Upper lobe of right lung (tissue), 1 donor: ENCODE data around the gene ZFP91. TPM values are rescaled to one million over a fixed set of nuclear protein-coding genes. Genes with fewer than 3 reads are reported as not detected.
A peak's percentile ranks its signal among the peaks of the same experiment; 100 is the strongest.

Experiments
- ATAC-seq: fragments of 200-7000 bp; cut with Tn5 transposase; one replicate; pipeline ENCODE4 v1.9.1; 2020; ENCODE audit warnings: mild to moderate bottlenecking, moderate library complexity
- DNase-seq: peaks from one replicate; pipeline ENCODE4 v3.0.0-alpha.2; 2020
- H3K27ac ChIP-seq: fragments of 200-600 bp; one replicate; pipeline ENCODE4 v1.8.0; 2022
- H3K27me3 ChIP-seq: fragments of 200-600 bp; one replicate; pipeline ENCODE4 v1.8.0; 2022; ENCODE audit warnings: mild to moderate bottlenecking
- H3K36me3 ChIP-seq: fragments of 200-600 bp; one replicate; pipeline ENCODE4 v1.8.0; 2022
- H3K4me1 ChIP-seq: fragments of 200-600 bp; one replicate; pipeline ENCODE4 v1.8.0; 2022
- H3K4me3 ChIP-seq: fragments of 200-600 bp; one replicate; pipeline ENCODE4 v1.8.0; 2022; ENCODE audit warnings: mild to moderate bottlenecking
- H3K9me3 ChIP-seq: fragments of 200-600 bp; one replicate; pipeline ENCODE4 v1.8.0; 2022
- CTCF ChIP-seq: fragments of 200-600 bp; IDR thresholded peaks from one replicate; pipeline ENCODE4 v1.8.0; 2022; ENCODE audit warnings: antibody characterized with exemption
- intact Hi-C: fragments of 100-400 bp; cut with DNase I; formaldehyde crosslinking; loops from one replicate; pipeline ENCODE4 v1.11.0; 2022
- total RNA-seq: library from RNA; stranded (reverse); fragmentation: NEBNext Ultra II Directional; extraction: Animal tissue kit (Norgen Biotek cat#: 25700); gene quantifications from one replicate; pipeline ENCODE4 v1.2.1, GENCODE V29; 2021
- donor health status: DM: no; HTN: yes; CAD: no; lungs with severe emphysema.

The ZFP91 gene
- total RNA-seq, 1 donor from 2014 or later: 48.3 TPM

DNA sequence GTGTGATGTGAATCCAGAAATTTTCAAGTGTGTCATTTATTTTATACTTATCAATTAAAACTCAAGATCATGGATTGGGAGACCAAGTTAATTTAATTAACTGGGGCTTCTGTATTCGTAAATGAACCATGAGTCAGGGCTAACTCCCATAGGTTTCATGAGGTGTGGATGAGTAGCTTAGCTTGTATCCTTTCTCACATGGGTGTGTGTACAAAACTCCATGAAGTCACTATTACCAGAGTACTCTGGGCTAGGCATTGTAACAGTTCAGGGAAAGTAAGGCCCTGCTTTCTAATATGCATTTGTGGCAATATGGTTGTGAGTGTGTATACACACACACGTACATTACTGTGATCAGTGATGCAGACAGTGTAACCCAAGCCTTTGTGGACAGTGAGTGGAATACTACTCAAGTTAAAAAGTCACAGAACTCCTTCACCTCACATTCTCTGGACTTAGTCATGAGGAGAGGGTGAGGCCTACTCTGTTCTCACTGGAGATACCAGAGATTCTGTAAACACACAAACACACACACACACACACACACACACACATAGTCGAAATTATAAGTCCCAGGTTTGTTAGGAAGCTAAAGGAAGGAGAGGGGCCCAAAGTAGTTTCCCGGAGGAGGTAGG lies 47.1 kb downstream of the ZFP91 start:
- no peak overlapping the region for H3K4me3 ChIP-seq

DNA sequence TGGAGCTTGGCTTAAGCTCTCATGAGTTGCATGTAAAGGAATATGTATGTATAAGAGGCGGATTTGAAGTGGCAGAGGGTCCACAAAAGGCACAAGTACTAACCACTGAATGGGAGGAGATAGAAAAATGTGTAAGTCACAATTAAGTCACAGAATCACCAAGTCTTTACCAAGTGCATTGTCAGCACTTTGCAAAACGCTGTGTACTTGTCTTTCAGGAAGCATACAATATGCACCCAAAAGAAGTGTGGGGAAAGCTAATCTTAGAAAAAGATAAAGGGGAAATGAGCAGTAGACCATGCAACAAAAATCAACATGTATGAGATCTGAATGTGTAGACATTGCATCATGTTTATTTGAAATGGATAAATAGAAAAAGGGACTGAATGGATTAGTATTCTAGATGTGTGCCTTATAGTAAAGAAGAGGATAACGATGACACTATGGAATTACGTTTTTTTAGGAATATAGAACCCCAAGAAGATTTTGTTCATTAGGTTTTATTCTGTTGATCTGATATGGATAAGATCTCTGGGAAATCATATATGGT lies 48.1 kb downstream of the ZFP91 start:
- no peak for ATAC-seq
- intact Hi-C loops: no loop called here
- no peaks in the 10 kb centered on the region for H3K4me1 ChIP-seq
- no peaks in the 10 kb centered on the region for H3K27me3 ChIP-seq
- TF ChIP-seq CTCF: no peak
- peaks cover 31% of the 10 kb centered on the region for H3K36me3 ChIP-seq
- no peak overlapping the region for H3K4me3 ChIP-seq
- DNase-seq: no peak
- H3K27ac ChIP-seq: no peak overlapping the region
- H3K9me3 ChIP-seq: no peaks in the 10 kb centered on the region

More for the DNA sequence above, 47.1 kb downstream of the ZFP91 start:
- TF ChIP-seq CTCF: no peak
- intact Hi-C loops: no loop called here
- DNase-seq (no peak), ATAC-seq (no peak)
- H3K9me3 ChIP-seq: no peaks in the 10 kb centered on the region
- no peaks in the 10 kb centered on the region for H3K4me1 ChIP-seq
- peaks cover 41% of the 10 kb centered on the region for H3K36me3 ChIP-seq
- H3K27me3 ChIP-seq: no peaks in the 10 kb centered on the region
- H3K27ac ChIP-seq: no peak overlapping the region

GRCh38 chr11:58628446-58628845 lies 49.6 kb downstream of the ZFP91 start:
- no peak overlapping the region for H3K27ac ChIP-seq
- H3K4me3 ChIP-seq: no peak overlapping the region
- peaks cover 18% of the 10 kb centered on the region for H3K36me3 ChIP-seq
- no peak for DNase-seq
- intact Hi-C loops: no loop called here
- TF ChIP-seq CTCF: no peak
- no peak for ATAC-seq
- H3K4me1 ChIP-seq: no peaks in the 10 kb centered on the region
- no peaks in the 10 kb centered on the region for H3K9me3 ChIP-seq
- H3K27me3 ChIP-seq: no peaks in the 10 kb centered on the region

DNA sequence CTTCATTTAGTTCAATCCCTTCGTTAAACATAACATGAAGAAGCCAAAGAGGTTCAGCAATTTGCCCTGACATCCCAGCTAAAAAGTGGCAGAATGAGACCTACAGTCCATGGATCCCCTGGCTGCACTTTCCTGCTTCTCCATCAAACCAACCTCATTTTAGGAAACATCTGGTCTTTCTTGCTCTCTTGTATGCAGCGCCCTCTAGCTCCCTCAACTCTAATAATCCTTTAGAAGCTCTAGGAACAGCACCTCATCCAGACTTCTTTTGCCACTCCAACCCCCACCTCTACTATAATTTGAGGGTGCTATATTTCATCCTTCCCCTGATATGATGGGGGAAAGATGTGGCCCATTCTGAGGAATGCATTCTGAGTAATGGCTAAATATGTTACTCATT lies 51.0 kb downstream of the ZFP91 start:
- no peaks in the 10 kb centered on the region for H3K4me1 ChIP-seq
- no peak overlapping the region for H3K4me3 ChIP-seq
- no peak overlapping the region for H3K27ac ChIP-seq
- ATAC-seq (peak; percentile 57), DNase-seq (no peak)
- TF ChIP-seq CTCF: peak; percentile 50
- intact Hi-C loops: no loop called here
- H3K27me3 ChIP-seq: no peaks in the 10 kb centered on the region
- H3K36me3 ChIP-seq: peaks cover 4% of the 10 kb centered on the region
- no peaks in the 10 kb centered on the region for H3K9me3 ChIP-seq

GRCh38 chr11:58631378-58631777 lies 52.5 kb downstream of the ZFP91 start:
- no peaks in the 10 kb centered on the region for H3K9me3 ChIP-seq
- no peak overlapping the region for H3K27ac ChIP-seq
- H3K4me3 ChIP-seq: no peak overlapping the region
- H3K36me3 ChIP-seq: no peaks in the 10 kb centered on the region
- DNase-seq: no peak
- no peak for TF ChIP-seq CTCF
- no peaks in the 10 kb centered on the region for H3K27me3 ChIP-seq
- H3K4me1 ChIP-seq: no peaks in the 10 kb centered on the region
- intact Hi-C loops: no loop called here
- ATAC-seq: no peak
